NOMO-1 treated with DMSO at 0.1 percent for 48 hours (cell line): Measurements from ENCODE around the gene VWF.
"Not testable (repeated sequence)": the region's sequence is repeated elsewhere in the genome, so short reads cannot be mapped to it uniquely, and the experiment has no call there.

Source experiments
- DNase-seq: peaks from one replicate; lab custom pipeline; 2025; ENCODE audit not compliant: unreplicated experiment; lab: John Stamatoyannopoulos, UW

Gene VWF

GRCh38 chr12:6146509-6146908, 22.0 kb upstream of the VWF start:
- DNase-seq: no peak

- DNase-seq: peak; percentile 82
These were observed 21.1 kb upstream of the VWF start for GRCh38 chr12:6145564-6145963.

GRCh38 chr12:6143303-6143675, 18.8 kb upstream of the VWF start:
- no peak for DNase-seq

- not testable (repeated sequence) for DNase-seq
These were observed 18.2 kb upstream of the VWF start for GRCh38 chr12:6142368-6143302.

- DNase-seq: not testable (repeated sequence)
These were observed 17.4 kb upstream of the VWF start for GRCh38 chr12:6141731-6142367.

GRCh38 chr12:6140651-6141447, 16.4 kb upstream of the VWF start:
- DNase-seq: peak; percentile 95

- DNase-seq: no peak
These were observed 10.6 kb upstream of the VWF start for GRCh38 chr12:6135071-6135470.

- no peak for DNase-seq
These were observed 9.2 kb upstream of the VWF start for GRCh38 chr12:6133642-6134041.

GRCh38 chr12:6132496-6132895, 8.0 kb upstream of the VWF start:
- no peak for DNase-seq

- DNase-seq: no peak
These were observed 789 bp upstream of the VWF start for GRCh38 chr12:6125310-6125608.

GRCh38 chr12:6123258-6123657, 1.2 kb downstream of the VWF start:
- no peak for DNase-seq

- no peak for DNase-seq
These were observed 2.3 kb downstream of the VWF start for GRCh38 chr12:6122201-6122600.

- DNase-seq: no peak
These were observed 3.5 kb downstream of the VWF start for GRCh38 chr12:6120796-6121473.

GRCh38 chr12:6118891-6119568, 5.4 kb downstream of the VWF start:
- no peak for DNase-seq

GRCh38 chr12:6116471-6117021, 7.9 kb downstream of the VWF start:
- no peak for DNase-seq

- DNase-seq: no peak
These were observed 9.1 kb downstream of the VWF start for GRCh38 chr12:6115389-6115788.

GRCh38 chr12:6114476-6114870, 10.0 kb downstream of the VWF start:
- DNase-seq: no peak

- DNase-seq: no peak
These were observed 10.6 kb downstream of the VWF start for GRCh38 chr12:6113691-6114475.

- no peak for DNase-seq
These were observed 12.5 kb downstream of the VWF start for GRCh38 chr12:6112004-6112403.

GRCh38 chr12:6110006-6110405, 14.5 kb downstream of the VWF start:
- no peak for DNase-seq
